Measurements from ENCODE around the gene BICC1.

Gene BICC1

DNA sequence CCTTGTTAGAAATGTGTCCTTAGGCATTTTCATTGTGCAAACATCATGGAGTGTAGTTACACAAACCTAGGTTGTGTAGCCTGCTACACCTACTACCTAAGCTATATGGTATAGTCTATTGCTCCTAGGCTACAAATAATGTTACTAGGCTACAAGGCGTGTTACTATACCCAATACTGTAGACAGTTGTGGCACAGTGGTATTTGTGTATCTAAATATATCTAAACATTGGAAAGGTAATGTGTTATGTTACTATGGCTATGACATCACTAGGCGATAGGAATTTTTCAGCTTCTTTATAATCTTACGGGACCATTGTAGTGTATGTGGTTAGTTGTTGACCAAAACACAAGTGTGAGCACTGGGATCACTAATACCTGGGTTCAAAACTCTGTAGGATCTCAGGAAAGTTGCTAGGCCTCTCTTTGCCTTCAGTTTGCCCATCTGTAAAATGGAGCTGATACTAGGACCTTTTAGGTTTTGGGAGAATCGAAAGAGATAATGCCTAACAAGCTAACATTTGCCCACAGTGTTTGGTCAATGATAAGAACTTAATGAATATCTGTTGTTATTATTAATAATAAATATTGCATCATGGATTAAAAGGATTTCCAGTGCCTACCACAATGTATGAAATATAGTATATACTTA lies 2.7 kb downstream of the BICC1 start:
- in situ Hi-C loops (cut with MboI; ENCODE audit: low sequenced_read_pairs): no loop called here

DNA sequence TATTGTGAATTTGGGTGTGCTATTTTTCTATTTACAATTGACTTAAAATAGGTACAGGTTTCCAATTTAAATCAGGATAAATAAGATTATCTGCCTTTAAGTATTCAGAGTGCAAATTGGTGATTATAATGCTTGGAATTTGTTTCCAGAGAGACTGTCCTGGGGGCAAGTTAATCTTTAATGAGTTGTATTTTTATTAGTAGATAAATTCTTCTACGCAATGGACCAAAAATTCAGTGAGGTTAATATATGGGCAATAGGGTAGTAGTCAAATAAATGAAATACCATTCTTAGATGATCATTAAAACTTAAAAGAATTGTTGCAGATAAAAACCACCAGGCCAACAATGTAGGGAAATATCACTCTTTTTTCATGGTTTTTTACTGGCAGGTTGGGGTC lies 3.4 kb downstream of the BICC1 start:
- in situ Hi-C loops (cut with MboI; ENCODE audit: low sequenced_read_pairs): no loop called here

DNA sequence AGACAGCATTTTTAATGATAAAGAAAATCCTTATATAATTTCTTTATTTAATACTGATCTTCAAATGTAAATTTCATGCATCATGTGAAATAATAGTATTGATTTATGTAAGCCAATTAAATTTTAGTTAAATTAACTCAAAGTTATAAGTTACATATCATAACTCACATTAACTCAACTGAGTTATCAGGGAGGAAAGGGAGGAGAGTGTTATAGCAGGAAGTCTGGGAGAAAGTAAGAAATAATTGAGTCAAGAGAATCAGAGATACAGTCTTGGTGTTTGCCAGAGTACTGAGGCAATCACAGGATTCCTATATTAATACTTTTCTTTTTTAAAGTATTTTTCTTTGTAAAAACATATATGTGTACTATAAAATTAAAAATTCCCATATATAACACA lies 4.0 kb downstream of the BICC1 start:
- in situ Hi-C loops (cut with MboI; ENCODE audit: low sequenced_read_pairs): no loop called here

DNA sequence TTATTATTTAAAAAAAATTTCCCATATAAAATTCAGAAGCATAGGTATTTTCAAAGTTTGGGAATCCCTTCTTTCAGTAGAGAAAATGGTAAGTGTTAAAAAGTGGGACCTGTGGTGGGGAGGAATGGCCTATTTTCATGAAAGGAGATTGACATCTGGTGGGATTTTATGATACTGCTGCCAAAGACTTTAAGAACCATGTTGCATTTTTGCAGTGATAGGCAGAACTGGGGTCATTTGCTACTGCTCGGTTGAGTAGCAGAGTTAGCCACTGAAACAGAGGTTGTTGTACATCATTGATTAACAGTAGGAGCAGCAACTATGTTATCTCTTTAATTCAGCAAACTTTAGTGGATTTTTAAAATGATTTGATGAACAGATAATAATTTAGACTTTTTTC lies 4.4 kb downstream of the BICC1 start:
- in situ Hi-C loops (cut with MboI; ENCODE audit: low sequenced_read_pairs): no loop called here

DNA sequence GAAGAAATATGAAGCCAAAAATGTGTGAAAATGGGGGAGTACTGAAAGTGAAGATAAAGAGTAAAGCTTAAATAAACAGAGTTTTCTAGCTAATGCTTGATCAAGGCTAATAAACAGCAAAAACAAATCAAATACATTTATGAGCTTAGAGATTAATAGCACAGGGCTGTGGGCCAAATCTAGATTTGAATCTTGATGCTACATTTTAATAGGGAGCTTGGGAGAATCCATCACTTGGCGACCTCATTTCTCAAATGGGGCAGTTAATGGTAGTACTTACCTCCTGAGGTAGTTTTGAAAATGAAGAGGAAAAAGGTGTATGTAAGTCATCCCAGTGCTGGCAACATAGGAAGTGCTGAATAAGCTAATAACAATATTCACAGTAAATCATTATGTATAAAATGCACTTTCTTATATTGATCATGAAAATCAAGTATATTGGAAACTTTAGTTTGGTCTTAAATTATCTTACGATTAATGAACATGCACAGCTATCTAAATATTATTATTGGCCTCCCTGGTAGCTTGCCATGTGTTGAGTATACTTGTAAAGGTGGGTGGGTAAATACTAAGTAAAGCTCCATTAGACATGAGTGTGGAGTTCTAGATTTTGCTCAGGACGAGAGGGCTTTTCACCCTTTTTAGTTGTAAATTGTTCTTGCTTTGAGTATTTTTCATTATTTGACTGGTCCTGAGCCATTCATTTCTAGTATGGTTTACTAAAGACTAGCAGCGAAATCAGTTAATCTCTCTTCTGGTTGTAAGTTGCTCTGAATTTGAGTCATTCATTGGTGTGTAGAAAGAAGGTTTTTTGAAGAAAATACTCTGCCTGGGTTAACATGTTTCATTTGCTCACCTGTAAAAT lies 5.1 kb downstream of the BICC1 start:
- in situ Hi-C loops (cut with MboI; ENCODE audit: low sequenced_read_pairs): no loop called here

DNA sequence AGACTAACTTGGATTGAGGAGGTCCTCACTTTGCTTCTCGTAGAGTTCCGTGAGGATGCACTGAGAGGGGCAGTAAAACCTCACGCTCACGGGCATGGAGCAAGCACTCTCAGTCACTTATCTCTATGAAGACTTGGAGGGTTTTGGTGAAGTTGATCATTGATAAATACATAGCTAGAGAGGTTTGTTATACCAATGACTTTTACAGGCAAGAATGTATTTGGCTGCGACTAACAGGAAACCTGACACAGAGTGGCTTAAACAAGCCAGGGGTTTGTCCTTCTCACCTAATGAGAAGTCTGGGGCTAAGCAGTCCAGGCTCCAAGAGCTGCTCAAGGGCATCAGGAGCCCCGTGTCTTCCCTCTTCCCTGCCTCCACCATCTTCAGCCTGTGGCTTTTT lies 6.1 kb downstream of the BICC1 start:
- in situ Hi-C loops (cut with MboI; ENCODE audit: low sequenced_read_pairs): no loop called here

DNA sequence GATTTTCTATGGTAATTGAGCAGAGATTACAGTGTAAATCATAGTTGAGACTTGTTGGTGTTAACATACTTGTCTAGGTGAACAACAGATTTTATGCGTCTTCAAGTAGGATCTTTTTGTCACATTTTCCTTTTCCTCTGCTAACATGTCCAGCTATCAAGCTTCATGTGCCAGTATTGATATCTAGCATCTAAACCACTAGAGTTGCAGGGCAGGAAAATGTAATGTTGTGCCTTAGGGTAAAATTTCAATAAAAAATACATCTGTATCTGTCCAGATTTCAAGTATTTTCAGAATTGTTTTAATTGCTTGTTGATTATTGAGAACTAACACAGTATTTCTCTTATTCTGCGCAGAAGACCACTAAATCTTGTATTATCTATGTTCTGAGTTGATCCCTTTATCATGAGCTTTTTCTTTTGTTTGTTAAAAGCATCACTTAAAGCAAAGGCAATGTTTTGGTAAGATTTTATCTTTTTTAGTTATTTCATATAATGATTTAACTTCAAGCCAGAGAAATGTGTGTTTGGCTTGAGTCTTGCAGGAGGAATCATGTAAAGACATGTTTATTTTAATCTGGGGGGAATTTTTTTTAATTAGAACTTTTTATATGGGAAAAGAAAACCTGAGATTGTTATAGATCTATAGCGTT lies 16.5 kb downstream of the BICC1 start:
- in situ Hi-C loops (cut with MboI; ENCODE audit: low sequenced_read_pairs): no loop called here

DNA sequence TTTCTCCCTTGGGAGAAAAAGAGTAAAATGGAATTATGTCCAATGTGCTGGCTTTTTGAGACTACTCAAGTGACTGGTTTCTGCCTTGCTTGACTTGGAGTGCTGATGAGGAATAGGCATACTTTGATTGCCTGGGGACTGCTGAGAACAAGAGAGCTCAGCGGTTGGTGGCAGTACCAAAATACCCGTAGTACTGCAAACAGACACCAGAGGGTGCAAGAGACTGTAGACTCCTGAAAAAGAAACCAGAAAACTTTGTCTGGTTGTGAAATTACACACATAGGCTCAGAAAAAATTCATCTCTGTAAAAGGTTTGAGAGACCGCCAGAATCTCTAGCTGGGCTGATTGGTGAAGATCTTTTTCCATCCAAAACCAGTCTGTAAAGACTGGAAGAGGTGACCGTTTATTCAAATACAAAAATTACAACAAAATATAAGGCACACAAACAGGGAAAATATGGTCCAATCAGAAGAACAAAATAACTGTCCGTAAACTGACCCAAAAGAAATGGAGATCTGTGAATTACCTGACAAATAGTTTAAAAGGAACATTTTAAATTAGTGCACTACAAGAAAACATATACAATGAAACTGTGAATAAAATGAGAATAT lies 18.5 kb downstream of the BICC1 start:
- in situ Hi-C loops (cut with MboI; ENCODE audit: low sequenced_read_pairs): loop anchor here (10.0 kb wide), 1 partner anchor 114 kb away; no protein-coding TSS in a partner anchor

DNA sequence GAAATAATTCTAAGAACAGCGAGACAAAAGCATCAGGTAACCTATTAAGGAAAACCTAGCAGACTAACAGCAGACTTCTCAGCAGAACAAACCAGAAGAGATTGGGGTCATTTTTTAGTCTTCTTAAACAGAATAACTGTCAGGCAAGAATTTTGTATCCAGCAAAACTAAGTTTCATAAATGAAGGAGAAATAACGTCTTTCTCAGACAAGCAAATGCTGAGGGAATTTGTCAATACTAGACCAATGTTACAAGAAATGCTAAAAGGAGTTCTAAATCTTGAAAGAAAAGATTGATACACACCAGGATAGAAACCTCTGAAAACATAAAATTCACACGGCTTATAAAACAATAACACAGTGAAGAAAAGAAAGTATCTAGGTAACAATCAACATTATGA lies 22.6 kb downstream of the BICC1 start:
- in situ Hi-C loops (cut with MboI; ENCODE audit: low sequenced_read_pairs): loop anchor here (10.0 kb wide), 1 partner anchor 109 kb away; no protein-coding TSS in a partner anchor

DNA sequence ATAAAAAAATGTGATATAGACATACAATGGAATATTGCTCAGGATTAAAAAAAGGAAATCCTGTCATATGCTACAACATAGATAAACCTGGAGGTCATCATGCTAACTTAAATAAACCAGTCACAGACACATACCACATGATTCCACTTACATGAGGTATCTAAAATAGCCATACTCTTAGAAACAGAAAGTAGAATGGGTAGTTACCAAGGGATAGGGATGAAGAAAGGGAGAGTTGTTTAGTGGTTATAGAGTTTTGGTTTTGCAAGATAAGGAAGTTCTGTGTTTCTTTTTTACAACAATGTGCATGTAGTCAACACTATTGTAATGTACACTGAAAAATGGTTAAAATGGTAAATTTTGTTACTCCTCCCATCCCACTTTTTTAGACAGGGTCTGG lies 30.5 kb downstream of the BICC1 start:
- in situ Hi-C loops (cut with MboI; ENCODE audit: low sequenced_read_pairs): no loop called here

DNA sequence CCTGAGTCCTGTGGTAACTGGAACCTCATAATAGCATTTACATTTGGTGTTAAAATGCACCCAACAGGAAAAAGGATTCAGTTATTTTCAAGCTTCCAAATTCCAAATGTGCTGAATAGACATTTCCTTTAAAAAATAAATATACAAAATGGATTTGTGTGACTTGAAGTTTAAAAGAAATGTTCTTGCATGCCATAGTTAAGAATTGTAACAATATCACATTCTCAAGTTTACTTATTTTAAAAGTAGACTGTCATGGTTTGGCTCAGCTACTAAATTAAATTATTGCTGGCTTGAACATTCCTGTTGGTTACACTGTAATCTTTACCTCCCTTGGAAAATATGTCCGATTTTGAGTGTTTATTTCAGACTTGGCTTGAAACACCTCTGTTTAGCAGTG lies 31.5 kb downstream of the BICC1 start:
- in situ Hi-C loops (cut with MboI; ENCODE audit: low sequenced_read_pairs): no loop called here

DNA sequence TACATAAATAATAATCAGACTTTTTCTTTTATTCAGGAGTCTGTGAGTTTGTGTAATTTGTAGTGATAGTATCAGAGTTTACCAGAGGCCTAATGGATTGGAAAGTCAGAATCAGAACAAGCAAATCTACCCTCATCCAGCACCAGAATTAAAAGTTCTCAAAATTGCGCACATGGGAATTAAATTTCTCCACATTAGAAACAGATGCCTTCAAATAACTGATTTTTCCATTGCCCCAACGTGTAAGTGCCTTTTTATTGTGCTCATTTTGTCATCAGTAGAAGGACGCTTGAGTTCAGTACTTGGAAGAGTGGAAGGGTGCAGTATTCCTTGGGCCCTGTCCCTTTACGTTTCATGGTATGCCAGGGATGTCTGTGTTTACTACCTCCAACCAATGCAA lies 32.8 kb downstream of the BICC1 start:
- in situ Hi-C loops (cut with MboI; ENCODE audit: low sequenced_read_pairs): no loop called here

DNA sequence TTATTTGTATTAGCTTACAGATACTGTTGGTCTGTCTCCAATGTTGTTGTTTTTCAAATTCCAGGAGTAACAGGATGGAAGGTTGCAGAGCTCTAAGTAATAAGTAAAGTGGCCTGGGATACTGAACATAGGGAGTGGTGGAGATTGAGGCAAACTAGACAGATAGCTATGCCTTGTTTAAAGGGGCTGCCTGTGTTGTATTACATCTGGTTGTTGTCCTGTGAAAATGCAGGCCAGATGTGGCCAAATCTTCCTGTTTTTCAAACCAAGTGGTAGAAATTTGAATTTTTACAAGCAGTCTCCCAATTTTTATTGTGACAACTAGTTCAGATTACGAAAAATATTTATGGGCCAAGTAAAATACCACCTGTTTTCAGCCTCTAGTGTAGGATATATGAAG lies 33.5 kb downstream of the BICC1 start:
- in situ Hi-C loops (cut with MboI; ENCODE audit: low sequenced_read_pairs): no loop called here

DNA sequence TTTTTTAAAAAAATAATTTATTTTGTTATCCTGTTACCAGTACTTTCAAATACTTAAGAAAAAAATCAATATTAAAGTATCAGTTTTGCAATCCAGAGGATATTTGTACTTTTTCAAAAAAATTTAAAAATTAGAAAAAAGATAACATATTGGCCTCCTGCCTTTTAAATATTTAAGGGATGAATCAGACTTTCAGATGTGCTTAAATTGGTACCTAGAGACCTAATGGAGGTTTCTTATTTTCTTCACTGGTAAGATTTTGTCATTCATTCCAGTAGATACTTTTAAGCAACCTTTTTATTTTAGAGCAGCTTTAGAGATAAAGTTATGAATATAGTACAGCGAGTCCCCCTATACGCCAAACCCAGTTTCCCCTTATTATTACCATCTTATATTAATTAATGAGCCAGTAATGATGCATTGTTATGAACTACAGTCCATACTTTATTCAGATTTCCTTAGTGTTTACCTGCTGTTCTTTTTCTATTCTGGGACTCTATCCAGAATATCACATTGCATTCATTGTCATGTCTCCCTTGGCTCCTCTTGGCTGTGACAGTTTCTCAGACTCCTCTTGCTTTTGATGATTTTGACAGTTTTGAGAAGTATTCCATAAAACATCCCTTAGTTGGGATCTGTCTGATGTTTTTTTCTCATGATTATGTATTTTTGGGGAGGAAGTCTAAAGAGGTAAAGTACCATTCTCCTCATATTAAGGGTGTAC lies 34.2 kb downstream of the BICC1 start:
- in situ Hi-C loops (cut with MboI; ENCODE audit: low sequenced_read_pairs): no loop called here

DNA sequence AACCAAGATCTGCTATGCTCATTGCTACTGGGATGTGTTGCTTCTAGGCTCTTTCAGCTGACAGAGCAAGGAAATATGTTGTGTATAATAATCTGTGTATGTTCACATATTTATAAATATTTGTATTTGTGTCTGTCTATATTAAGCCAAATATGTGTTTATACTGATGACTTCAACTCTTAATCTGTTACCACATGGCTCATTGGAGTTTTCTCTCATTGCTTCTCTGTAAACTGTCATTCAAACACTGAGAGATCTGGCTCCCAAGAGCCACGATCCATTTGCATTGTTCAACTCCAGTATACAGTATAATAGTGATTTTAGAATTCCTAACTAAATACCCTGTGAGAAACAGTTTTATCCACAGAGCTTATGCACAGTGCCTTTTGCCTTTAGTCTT lies 35.3 kb downstream of the BICC1 start:
- in situ Hi-C loops (cut with MboI; ENCODE audit: low sequenced_read_pairs): no loop called here

DNA sequence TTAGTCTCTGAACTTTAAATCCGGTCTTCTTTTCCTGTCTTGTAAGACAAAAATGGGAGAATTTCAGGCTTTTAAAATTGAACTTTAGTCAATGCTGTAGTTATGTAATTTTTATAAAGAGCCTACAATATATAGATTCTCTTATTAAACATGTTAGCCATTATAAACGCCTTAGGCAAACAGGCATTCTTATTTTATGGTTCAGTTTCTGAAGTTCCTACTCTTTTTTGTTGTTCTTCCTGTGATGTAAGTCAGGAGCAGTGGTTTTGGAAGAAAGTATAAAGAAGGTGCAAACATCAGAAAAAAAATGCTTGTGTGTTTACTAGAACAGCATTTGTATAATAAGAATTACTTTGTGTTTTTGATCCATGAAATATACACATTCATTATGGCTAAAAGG lies 41.6 kb downstream of the BICC1 start:
- in situ Hi-C loops (cut with MboI; ENCODE audit: low sequenced_read_pairs): no loop called here

DNA sequence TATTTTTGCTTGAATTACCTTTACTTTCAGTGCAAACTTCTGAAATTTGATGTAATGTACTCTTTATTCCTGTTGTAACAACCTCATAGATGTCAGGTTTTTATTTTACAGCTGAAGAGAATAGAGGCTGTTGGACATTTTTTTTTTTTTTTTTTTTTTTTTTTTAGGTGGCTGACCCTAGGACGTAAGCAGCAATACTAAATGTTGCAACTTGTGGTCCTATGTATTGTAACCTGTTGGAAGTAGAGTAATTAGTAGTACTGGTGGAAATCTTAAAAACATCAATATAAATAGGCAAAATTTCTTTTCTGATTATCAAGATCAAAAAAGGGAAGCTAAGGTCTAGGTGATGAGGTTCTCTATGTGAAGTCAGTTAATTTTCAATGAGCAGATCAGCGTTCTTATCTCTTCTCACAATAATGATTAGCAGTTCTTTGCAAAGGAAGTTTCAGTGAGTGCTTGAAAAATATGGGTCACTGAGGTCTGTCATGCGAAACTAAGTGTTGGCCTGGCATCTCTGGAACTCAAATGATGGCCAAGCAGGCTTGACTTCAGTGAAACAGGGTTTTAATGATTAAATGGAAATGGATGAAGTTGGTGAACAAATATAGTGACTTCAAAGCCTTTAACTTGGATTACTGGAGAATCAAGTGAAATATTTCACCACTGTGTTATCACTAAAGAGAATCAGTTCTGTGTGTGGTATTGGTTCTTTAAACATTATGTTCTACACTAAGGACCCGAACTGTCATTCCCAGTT lies 42.7 kb downstream of the BICC1 start:
- in situ Hi-C loops (cut with MboI; ENCODE audit: low sequenced_read_pairs): no loop called here

DNA sequence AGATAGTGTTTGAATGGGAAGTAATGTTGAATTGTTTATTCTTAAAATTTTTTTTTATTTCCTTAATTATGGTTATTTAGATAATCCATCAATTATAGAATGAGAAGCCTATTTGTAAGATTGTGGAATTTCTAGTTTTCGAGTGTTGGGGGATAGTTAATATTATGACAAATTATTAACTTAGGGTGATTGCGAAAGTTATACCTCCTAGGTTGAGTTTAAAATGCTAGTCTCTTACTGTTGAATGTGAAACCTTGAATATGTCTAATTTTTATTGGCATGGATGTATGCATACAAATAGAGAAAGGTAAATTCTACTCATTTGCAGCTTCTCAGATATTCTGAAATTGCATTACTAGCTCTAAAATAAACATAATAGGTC lies 43.2 kb downstream of the BICC1 start:
- in situ Hi-C loops (cut with MboI; ENCODE audit: low sequenced_read_pairs): no loop called here

DNA sequence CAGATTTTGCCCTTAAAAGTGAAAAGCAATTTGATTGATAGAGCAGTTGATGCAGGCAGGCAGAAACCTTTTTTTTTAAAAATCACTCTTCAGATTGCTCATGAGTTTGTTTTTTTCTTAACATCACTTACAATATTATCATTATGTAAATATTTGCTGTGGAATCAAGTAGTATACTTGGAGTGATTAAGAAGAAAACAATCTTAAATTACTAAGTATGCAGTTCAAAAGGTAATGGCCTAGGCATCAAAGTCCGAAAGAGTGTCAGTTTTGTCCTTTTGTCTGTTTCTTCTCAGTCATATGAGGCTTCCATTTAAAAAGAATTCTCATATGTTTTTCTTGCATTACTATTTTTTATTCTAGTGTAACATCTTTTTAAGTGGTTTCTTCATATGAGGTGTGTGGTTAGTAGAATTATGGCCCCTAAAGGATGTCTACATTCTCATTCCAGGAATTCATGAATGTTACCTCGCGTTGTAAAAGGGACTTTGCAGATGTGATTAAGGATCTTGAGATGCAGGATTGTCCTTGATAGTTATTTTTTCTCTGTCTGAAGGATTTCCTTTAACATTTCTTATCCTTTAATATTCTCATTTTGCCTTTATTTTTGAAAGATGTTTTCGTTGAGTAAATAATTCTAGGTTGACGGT lies 44.0 kb downstream of the BICC1 start:
- in situ Hi-C loops (cut with MboI; ENCODE audit: low sequenced_read_pairs): no loop called here

DNA sequence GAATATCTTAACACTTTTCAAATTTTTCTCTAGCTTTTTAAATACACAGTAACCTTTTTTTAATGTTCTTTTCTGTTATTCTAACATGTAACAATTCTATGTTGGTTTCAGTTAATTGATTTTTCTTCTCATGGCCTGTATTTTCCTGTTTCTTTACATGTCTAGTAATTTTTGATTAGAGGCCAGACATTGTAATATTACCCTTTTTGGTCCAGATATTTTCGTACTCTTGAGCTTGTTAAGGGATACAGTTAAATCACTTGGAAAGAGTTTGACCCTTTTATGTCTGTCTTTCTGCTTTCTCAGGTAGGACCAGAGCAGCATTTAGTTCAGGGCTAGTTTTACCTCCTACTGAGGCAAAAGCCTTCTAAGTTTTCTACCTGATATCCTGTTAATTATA lies 45.0 kb downstream of the BICC1 start:
- in situ Hi-C loops (cut with MboI; ENCODE audit: low sequenced_read_pairs): no loop called here
